Esophagus muscularis mucosa (tissue), 3 donors: ENCODE results near the gene SYT6.

Experiments
- POLR2AphosphoS5 ChIP-seq, 2 donors: sonication (generic); formaldehyde crosslinking; IDR thresholded peaks; one replicate each; pipeline ENCODE4 v1.6.1; 2017; ENCODE audit warnings: antibody characterized with exemption in 2 of 2
- TF ChIP-seq, protein P1 (sequence below), 3 experiments: fragments of 200-600 bp in 2 of 3; fragments of 450-650 bp in 1 of 3; sonication (generic) in 2 of 3; IDR thresholded peaks; one replicate each; pipeline ENCODE4 v1.5.1; 2017 to 2019; ENCODE audit warnings: antibody characterized with exemption in 3 of 3, mild to moderate bottlenecking in 2 of 3, moderate library complexity in 1 of 3

DNA sequence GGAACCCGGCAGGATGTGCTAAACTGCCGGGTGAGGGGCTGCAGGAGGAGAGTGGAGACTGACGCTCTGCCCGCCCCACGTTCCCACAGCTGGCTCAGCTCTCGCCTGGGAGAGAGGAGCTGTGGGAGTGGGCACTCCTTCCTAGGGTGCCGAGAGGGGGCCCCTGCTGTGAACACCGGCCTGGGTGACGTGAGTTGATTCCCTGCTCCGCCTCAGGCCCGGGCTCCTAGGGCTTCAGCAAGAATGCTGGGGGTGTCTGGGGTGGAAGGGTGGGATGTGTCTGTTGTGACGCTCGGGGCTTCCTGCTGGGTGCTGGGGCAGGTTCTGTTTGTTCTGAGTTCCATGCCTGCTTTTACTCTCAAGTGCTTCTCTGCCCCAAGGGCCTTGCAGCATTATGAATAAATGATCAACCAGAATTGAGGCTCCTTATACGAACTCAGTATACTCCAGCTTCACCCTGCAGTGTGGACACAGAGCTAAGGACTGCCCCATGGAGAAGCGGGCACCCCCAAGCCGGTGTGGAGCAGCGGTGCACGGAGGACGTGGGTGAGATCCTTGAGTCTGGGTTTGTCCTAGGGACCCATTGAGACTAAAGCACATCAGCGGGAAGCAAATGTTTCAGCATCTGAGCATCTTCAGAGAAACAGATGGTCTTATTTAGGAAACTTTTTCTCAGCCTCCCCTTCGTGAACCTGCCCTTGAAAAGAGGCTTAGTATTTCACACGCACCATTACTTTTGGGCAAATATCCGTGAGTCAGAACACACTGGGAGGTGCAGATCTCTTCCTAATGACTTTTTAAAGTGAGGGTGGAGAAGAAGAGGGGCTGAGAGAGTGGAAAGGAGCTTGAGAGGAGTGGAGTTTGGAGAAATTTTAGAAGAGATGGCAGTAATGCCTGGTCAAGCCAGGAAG, 41.7 kb downstream of the SYT6 start:
- TF ChIP-seq, protein P1, sequence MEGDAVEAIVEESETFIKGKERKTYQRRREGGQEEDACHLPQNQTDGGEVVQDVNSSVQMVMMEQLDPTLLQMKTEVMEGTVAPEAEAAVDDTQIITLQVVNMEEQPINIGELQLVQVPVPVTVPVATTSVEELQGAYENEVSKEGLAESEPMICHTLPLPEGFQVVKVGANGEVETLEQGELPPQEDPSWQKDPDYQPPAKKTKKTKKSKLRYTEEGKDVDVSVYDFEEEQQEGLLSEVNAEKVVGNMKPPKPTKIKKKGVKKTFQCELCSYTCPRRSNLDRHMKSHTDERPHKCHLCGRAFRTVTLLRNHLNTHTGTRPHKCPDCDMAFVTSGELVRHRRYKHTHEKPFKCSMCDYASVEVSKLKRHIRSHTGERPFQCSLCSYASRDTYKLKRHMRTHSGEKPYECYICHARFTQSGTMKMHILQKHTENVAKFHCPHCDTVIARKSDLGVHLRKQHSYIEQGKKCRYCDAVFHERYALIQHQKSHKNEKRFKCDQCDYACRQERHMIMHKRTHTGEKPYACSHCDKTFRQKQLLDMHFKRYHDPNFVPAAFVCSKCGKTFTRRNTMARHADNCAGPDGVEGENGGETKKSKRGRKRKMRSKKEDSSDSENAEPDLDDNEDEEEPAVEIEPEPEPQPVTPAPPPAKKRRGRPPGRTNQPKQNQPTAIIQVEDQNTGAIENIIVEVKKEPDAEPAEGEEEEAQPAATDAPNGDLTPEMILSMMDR (IDR thresholded peaks at IDR 0.05): no peak
- no peak for TF ChIP-seq POLR2AphosphoS5 (IDR thresholded peaks at IDR 0.05)
